Gastrocnemius medialis (tissue), 4 donors: Measurements from ENCODE around the gene ADGRB3.

Experiments
- POLR2A ChIP-seq, 2 donors: fragments of 450-650 bp; IDR thresholded peaks; one replicate each; pipeline ENCODE4 v1.6.1; 2017; ENCODE audit warnings: antibody characterized with exemption in 2 of 2, mild to moderate bottlenecking in 2 of 2, moderate library complexity in 2 of 2
- TF ChIP-seq, protein P1 (sequence below), 5 experiments: fragments of 450-650 bp in 3 of 5; fragments of 200-600 bp in 2 of 5; sonication (generic) in 2 of 5; IDR thresholded peaks in 4 of 5; conservative IDR thresholded peaks in 1 of 5; 1 replicate in 4 of 5; 2 replicates in 1 of 5; pipeline ENCODE4 v1.5.1; 2016 to 2019; ENCODE audit warnings: antibody characterized with exemption in 5 of 5, mild to moderate bottlenecking in 3 of 5, moderate library complexity in 3 of 5

DNA sequence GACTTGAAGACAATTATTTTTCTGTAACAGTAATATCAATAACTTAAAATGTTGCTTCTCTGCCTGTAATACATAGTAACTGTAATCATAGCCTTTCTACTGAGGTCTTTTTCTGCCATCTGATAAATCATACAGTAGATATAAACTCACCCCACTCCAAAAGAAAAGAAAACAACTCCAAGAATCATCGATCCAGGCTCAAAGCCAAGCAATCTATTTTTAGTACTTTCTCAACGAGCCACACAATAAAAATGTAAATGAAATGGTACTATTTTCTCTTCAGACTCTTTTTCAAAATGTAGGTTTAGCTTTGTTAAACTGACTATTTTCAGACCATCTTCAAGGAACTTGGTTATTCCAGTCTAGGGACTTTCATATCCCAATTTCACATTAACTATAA, 493.3 kb downstream of the ADGRB3 start:
- TF ChIP-seq, protein P1, sequence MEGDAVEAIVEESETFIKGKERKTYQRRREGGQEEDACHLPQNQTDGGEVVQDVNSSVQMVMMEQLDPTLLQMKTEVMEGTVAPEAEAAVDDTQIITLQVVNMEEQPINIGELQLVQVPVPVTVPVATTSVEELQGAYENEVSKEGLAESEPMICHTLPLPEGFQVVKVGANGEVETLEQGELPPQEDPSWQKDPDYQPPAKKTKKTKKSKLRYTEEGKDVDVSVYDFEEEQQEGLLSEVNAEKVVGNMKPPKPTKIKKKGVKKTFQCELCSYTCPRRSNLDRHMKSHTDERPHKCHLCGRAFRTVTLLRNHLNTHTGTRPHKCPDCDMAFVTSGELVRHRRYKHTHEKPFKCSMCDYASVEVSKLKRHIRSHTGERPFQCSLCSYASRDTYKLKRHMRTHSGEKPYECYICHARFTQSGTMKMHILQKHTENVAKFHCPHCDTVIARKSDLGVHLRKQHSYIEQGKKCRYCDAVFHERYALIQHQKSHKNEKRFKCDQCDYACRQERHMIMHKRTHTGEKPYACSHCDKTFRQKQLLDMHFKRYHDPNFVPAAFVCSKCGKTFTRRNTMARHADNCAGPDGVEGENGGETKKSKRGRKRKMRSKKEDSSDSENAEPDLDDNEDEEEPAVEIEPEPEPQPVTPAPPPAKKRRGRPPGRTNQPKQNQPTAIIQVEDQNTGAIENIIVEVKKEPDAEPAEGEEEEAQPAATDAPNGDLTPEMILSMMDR (IDR thresholded peaks at IDR 0.05 in 4 of 5, conservative IDR thresholded peaks at IDR 0.05 in 1 of 5) = no peak
- no peak for TF ChIP-seq POLR2A (IDR thresholded peaks at IDR 0.05)
